HG03097 (cell line): Measurements from ENCODE around the gene PDE5A.

Experiments used
- ATAC-seq: cut with Tn5 transposase; IDR thresholded peaks from one replicate; pipeline ENCODE4 v1.9.1; 2021; ENCODE audit not compliant: unreplicated experiment, low FRiP score

PDE5A gene

DNA sequence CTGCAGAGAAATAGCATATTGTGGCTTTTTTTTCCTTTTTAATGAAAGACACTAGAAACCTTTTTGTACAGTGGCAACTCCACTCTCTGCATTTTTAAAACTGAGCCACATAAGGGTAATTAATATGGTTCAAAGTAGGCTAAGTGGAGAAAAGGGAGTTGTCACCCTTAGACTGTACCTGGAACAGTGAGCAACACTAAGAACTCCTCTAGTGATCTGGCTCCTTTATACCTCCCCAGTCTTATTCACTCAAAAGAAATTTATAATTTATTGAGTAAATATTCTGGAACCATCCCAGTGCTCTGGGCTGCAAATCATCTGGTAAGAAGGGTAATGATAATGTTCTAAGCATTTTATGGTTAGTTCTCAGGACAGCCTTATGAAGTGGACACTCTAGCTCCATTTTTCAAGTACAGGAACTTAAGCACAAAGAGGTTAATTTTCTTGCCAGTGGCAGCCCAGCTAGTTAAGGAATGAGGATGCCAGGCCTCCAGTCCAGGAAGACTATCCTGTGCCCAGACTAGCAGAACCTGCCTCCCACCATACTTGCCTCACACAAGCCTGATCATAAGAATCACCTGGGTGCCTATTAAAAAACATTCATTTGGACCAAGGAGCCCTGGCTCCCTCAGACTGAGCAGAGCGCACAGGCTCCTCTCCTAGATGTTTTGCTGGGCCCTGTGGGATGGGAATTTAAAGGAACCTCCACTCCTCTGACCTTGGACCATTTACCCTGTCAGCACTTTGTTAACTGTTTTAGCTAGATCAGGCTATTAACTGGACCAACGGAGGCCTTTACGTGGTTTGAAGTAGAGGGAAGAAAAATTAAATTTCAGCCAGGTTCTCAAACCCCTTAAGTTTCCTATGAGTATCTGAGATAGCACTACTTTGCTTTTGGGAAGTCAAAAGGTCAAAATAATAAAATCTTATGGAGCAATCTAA lies 102.6 kb downstream of the PDE5A start:
- ATAC-seq = no peak

DNA sequence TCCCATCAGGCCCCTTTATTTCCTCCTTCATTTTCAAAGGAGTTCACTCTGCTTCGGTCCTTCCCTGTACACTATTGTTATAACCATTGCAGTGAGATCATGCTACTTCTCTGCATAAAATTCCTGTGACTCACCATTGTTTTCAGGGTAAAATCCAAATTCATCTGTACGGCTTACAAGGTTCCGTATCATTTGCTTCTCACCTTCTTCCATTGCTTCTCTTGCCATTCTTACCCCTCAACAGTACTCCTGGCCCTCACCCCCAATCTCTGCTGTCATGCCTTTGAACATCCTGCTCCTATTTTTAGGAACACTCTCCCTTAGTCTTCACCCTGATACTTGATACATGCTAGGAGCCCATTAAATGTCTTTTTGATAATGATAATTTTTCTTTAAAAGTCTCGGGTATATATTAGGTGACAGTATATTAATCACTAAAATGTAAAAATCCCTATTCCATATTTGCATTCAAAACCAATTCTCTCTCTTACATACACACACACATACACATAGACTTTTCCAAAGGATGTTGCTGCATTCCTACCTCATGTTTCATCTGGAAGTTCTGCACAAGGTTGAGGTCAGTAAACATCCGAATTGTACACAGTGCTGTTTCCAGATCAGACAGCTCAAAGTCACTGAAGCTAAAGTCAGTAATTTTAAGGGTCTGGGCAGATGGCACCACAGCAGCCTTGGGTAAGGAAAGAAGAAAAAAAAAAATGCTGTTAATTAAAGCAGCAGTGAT lies 103.4 kb downstream of the PDE5A start:
- no peak for ATAC-seq

DNA sequence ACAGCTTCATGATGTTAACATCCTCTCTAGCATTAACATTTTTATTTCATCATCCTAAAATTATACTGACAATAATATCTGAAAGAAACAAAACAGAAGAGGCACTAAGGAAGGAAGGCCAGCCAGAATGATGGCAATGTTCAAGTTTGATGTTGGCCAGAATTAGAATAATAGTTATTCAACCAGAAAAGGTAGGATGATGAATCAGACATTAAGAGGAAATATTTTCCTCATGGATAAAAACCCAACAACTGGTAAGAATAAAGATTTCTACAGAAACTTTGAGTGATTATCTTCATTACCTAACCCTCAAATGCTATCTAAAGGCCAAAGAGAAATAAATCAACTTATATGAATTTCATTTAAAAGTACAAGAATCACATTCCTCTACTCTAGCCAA lies 105.2 kb downstream of the PDE5A start:
- no peak for ATAC-seq

DNA sequence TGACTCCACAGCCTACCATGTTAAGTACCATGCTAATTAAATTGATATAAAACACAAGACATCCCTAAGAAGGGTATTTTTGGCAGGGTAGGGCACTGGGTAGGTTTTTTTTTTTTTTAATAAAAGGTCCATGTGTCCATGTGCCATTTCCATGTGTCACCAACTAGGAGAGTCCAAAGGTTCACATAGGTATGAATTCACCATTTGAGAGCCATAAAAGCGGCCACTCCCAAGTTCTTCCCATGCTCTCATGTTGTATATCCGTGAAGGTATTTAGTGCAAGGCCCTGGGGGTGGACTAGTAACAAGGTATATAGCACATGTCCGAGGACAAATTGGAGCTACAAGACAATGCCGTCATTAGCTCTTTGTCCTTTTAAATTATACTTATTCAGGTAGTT lies 107.3 kb downstream of the PDE5A start:
- no peak for ATAC-seq

GRCh38 chr4:119518915-119519410 lies 109.6 kb downstream of the PDE5A start:
- ATAC-seq = no peak

GRCh38 chr4:119518230-119518892 lies 110.2 kb downstream of the PDE5A start:
- no peak for ATAC-seq

GRCh38 chr4:119517361-119518229 lies 111.0 kb downstream of the PDE5A start:
- ATAC-seq = no peak

- no peak for ATAC-seq
Measured at GRCh38 chr4:119512398-119512797, 116.2 kb downstream of the PDE5A start.

- no peak for ATAC-seq
Measured at GRCh38 chr4:119510395-119511149, 118.0 kb downstream of the PDE5A start.

DNA sequence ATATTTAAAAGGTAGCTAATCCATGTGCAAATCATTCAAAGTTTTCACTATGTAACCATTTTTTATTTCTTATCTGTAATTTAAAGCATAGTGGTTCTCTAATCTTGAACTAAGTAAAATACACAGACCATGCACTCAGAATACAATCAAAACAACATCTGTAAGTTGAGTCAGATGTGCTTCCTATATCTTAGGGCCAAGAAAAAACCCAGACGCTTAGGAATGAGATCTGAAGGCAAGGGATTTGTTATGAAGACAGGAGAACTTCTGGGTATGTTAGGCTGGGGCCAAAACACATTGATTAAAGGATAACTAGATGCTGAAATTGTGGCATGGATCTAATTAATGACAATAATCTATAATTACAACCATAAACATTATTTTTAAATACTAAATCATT lies 120.3 kb downstream of the PDE5A start:
- no peak for ATAC-seq

DNA sequence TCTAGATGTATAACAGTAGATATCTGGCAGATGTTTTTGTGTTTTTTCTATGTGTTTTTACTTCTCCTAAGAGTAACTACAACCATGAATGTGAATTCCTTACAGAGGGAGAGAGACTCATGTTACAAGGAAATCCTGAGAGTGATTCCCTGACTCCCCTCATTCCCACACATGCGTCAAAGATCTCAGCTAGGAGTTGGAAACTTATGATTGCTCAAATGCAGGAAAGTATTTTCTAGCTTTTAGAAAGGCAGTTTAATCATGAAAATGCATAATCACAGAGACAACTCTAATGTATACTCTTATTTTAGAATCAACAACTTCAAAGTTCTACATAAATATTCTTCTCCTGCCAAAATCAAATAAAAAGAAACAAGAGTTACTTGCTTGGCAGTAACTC lies 121.8 kb downstream of the PDE5A start:
- no peak for ATAC-seq

GRCh38 chr4:119504616-119505015 lies 124.0 kb downstream of the PDE5A start:
- ATAC-seq = no peak

DNA sequence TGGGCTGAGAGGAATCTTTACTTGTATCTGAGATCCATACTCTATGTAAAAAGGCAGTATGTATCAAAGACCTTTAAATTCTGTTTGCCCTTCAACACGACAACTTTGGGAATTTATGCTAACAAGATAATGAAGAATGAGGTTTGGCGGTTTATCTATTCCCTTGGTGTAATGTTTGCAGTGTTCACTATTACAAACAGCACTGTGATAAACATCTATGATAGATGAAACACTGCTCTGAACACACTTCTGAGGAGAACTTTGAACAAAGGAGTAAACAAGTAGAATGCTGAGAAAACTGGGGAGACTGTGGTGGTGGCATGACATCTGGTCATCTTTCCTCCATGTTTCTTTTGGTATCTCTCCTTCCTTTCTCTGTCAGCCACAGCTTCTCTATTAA lies 126.9 kb downstream of the PDE5A start:
- no peak for ATAC-seq

DNA sequence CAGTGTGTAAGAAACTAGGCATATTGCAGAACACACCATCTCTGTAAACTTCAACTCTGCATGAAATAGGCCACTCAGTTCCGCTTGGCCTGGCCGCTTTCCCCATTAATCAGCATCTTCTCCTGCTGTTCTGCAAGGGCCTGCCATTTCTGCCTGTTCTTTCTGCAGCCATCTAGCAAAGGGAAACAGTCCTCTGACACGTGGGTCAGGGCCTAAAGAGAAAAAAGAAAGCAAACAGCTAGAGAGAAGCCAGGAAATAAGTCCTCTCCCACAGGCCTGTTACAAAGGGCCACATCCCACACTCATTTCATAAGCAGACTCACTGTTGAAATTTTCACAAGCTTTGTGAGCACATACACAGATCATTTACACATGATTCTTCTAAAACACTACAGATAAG lies 130.1 kb downstream of the PDE5A start:
- no peak for ATAC-seq

DNA sequence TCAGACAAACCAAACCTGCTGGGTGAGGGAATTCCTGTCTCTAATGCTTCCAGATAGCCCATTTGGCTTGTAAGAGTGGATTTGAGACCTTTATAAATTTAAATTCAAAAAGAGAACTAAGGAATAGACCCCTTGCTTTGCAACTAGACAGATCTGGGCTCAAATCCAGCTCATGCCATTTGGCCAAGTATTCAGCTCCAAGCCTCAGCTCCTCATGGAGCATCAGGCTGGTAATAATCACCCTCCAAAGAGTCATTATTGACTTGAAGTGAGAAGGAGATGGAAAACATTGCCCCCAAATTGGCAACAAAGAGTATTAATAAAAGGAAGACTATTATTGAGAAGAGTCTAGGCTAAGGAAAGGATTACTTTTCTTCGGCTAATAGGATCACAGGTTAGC lies 134.7 kb downstream of the PDE5A start:
- no peak for ATAC-seq

DNA sequence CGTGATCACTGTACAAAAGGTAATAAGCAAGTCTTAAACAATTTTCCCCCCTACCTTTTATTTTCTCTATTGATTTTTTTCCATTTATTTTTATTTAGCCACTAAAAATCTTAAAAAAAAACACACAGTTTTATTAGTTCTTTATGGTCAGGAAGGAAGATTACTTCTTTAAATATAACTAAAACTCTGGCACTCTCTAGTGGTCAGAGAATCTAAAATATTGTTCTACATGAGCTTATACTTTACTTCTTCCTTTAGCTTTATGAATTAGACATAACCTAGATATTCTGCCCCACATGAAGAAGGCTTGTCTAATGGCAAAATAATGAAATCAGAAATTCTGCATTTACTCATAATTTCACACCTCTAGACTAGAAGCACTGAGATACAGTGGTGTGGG lies 135.2 kb downstream of the PDE5A start:
- no peak for ATAC-seq

- ATAC-seq = no peak
Measured at GRCh38 chr4:119490335-119490734, 138.3 kb downstream of the PDE5A start.

DNA sequence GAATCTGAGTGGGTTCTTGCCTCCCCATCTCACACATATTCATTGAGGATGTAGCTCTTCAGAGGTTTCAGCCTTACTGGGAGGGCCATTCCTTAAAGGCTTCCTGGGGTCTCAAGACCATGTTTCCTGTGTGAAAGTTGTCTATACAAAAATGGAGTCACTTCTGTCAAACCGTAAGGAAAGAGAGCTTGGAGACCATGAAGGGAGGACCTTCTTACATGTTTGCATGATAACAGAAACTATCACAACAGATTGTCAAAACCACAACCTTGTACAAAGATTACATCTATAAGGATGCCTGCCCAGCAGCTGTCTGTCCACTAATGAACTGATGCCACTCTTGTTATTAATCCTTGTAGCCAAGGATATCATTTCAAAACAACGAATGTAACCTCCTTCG lies 139.3 kb downstream of the PDE5A start:
- ATAC-seq = no peak

- no peak for ATAC-seq
Measured at GRCh38 chr4:119480331-119480730, 148.3 kb downstream of the PDE5A start.
